CD8-positive, alpha-beta memory T cell (primary cell): Measurements from ENCODE around the gene ARL4C. TPM values are rescaled to one million over a fixed set of nuclear protein-coding genes. Genes with fewer than 3 reads are reported as not detected.
"Not testable (repeated sequence)": the region's sequence is repeated elsewhere in the genome, so short reads cannot be mapped to it uniquely, and the experiment has no call there.

ENCODE experiments used
- CTCF ChIA-PET: fragments of 350-600 bp; sonication (Branson Sonifier 250); formaldehyde crosslinking; loops from one replicate; lab custom pipeline; 2021; ENCODE audit warnings: antibody characterized with exemption; lab: Charles Lee
- POLR2A ChIA-PET: fragments of 350-600 bp; sonication (Branson Sonifier 250); formaldehyde crosslinking; loops from one replicate; lab custom pipeline; 2021; ENCODE audit warnings: antibody characterized with exemption; lab: Charles Lee
- DNase-seq, 5 donors: peaks; one replicate each; pipeline versions ENCODE4 v3.0.0 to v3.0.0-alpha.2; 2020 to 2022; ENCODE audit warnings: mixed read lengths in 1 of 5
- H3K27ac ChIP-seq: one replicate; pipeline ENCODE4 v1.7.0; 2013; ENCODE audit warnings: low read depth, mild to moderate bottlenecking, low read length, moderate library complexity
- H3K27me3 ChIP-seq: 2 replicates; pipeline ENCODE4 v1.7.0; 2013; ENCODE audit warnings: low read length, mild to moderate bottlenecking; ENCODE audit not compliant: insufficient read depth, poor library complexity, severe bottlenecking
- H3K36me3 ChIP-seq: 2 replicates; pipeline ENCODE4 v1.7.0; 2013; ENCODE audit warnings: mild to moderate bottlenecking, low read length, moderate library complexity; ENCODE audit not compliant: insufficient read depth
- H3K4me1 ChIP-seq: 2 replicates; pipeline ENCODE4 v1.7.0; 2013; ENCODE audit warnings: mild to moderate bottlenecking, low read length, moderate library complexity; ENCODE audit not compliant: insufficient read depth
- H3K4me3 ChIP-seq: 2 replicates; pipeline ENCODE4 v1.7.0; 2013; ENCODE audit warnings: mild to moderate bottlenecking, low read length
- H3K9me3 ChIP-seq: 2 replicates; pipeline ENCODE4 v1.7.0; 2013; ENCODE audit warnings: mild to moderate bottlenecking, low read length
- H3K27ac Mint-ChIP-seq, 8 donors: one replicate each; pipeline ENCODE4 v1.8.0; 2020 to 2021; ENCODE audit warnings: mixed read lengths in 8 of 8, mild to moderate bottlenecking in 6 of 8, inconsistent platforms in 3 of 8, moderate library complexity in 3 of 8
- H3K27me3 Mint-ChIP-seq, 2 donors: one replicate each; pipeline ENCODE4 v1.8.0; 2020 to 2021; ENCODE audit warnings: mixed read lengths in 2 of 2, mild to moderate bottlenecking in 1 of 2, moderate library complexity in 1 of 2
- H3K36me3 Mint-ChIP-seq, 3 donors: one replicate each; pipeline ENCODE4 v1.8.0; 2020 to 2021; ENCODE audit warnings: mixed read lengths in 3 of 3, inconsistent platforms in 1 of 3, mild to moderate bottlenecking in 1 of 3
- H3K4me1 Mint-ChIP-seq, 3 donors: one replicate each; pipeline ENCODE4 v1.8.0; 2020 to 2021; ENCODE audit warnings: mixed read lengths in 3 of 3, inconsistent platforms in 1 of 3, mild to moderate bottlenecking in 1 of 3
- H3K4me3 Mint-ChIP-seq, 7 donors: one replicate each; pipeline ENCODE4 v1.8.0; 2020 to 2021; ENCODE audit warnings: mixed read lengths in 7 of 7, mild to moderate bottlenecking in 6 of 7, moderate library complexity in 4 of 7, inconsistent platforms in 2 of 7
- H3K9me3 Mint-ChIP-seq, 5 donors: one replicate each; pipeline ENCODE4 v1.8.0; 2020 to 2022; ENCODE audit warnings: mixed read lengths in 5 of 5, mild to moderate bottlenecking in 3 of 5, moderate library complexity in 2 of 5, inconsistent platforms in 1 of 5
- polyA plus RNA-seq: library from polyadenylated mRNA; unstranded; fragments of 300-500 nt; fragmentation: Illumina TruSeq; gene quantifications from one replicate; pipeline ENCODE4 v1.2.3, GENCODE V29; 2021
- total RNA-seq, 2 experiments: library from RNA; stranded (reverse); gene quantifications; one replicate each; pipeline ENCODE4 v1.2.3, GENCODE V29; 2021

Gene ARL4C
- total and polyA plus RNA-seq, 3 experiments from 2014 or later = 54.0 to 247 (median 54.7) TPM

DNA sequence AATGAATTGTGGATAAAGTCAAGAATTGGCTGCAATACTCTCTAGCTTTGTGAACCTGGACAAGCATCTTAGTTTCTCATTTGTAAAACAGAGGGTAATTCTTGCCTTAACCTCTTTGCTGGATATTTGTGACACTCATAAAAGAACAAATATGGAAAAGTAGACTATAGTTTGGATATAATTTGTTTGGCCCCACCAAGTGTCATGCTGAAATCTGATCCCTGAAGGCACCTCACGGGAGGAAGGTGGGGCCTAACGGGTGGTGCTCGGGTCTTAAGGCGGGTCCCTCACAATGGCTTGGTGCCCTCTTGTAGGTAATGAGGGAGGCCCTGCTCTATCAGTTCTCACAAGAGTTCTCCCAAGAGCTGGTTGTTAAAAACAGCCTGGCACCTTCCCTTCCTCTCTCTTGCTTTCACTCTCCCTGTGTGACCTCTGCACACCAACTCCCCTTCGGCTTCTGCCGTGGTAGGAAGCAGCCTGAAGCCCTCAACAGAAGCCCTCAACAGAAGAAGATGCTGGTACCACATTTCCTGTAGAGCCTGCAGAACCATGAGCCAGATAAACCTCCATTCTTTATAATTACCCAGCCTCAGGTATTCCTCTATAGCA lies 37.4 kb downstream of the ARL4C start:
- Mint-ChIP-seq H3K36me3 (peaks cover 0 to 12% (median 0%) of the 10 kb centered on the region in 3 donors), H3K4me1 (peaks cover 65 to 90% (median 82%) of the 10 kb centered on the region in 3 donors), H3K27ac (peak overlapping the region; percentile 84 to 96 (median 92)), H3K27me3 (no peaks in the 10 kb centered on the region), H3K4me3 (peak overlapping the region; percentile 6 to 76 (median 68)), H3K9me3 (peaks cover 0 to 6% (median 0%) of the 10 kb centered on the region in 5 donors)
- DNase-seq = peak in 4 of 5 donors; percentile 6 to 56 (median 39)
- Histone ChIP-seq H3K27me3 (no peaks in the 10 kb centered on the region), H3K36me3 (no peaks in the 10 kb centered on the region), H3K4me1 (peaks cover 76% of the 10 kb centered on the region), H3K4me3 (no peak overlapping the region), H3K27ac (peak overlapping the region; percentile 0), H3K9me3 (no peaks in the 10 kb centered on the region)
- ChIA-PET CTCF (interaction anchor here (0.7 to 1.9 kb wide), 6 partner anchors 13 to 171 kb away, joined by 3 to 9 read pairs (median 3); no protein-coding TSS in a partner anchor), POLR2A (interaction anchor here (0.7 to 1.7 kb wide), 3 partner anchors 12 to 169 kb away, joined by 3 to 9 read pairs (median 4); no protein-coding TSS in a partner anchor)

DNA sequence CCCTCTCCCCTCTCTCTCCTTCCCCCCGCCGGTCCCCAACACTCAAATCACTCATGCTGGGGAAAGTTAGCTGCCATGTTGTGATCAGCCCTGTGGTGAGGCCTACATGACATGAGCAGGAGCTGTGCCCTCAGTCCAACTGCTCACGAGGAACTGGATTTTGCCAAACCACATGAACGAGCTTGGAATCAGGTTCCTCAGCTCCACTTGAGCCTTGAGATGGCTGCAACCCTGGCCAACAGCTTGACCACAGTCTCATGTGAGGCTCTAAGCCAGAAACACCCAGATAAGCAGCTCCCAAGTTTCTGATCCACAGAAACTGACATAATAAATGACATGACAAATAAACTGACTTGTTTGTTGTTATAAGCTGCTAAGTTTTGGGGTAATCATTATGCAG lies 38.4 kb downstream of the ARL4C start:
- peaks cover 0 to 6% (median 0%) of the 10 kb centered on the region in 5 donors for H3K9me3 Mint-ChIP-seq
- ChIA-PET POLR2A (interaction anchor here (0.8 to 1.7 kb wide), 2 partner anchors 8 to 11 kb away, joined by 3 to 9 read pairs; no protein-coding TSS in a partner anchor), CTCF (interaction anchor here (1.1 to 1.9 kb wide), 5 partner anchors 12 to 169 kb away, joined by 3 to 9 read pairs (median 3); no protein-coding TSS in a partner anchor)
- peaks cover 58 to 90% (median 79%) of the 10 kb centered on the region in 3 donors for H3K4me1 Mint-ChIP-seq
- H3K27me3 ChIP-seq = no peaks in the 10 kb centered on the region
- no peak overlapping the region for H3K27ac ChIP-seq
- peak overlapping the region in 1 of 7 donors; percentile 1 for H3K4me3 Mint-ChIP-seq
- peaks cover 0 to 12% (median 0%) of the 10 kb centered on the region in 3 donors for H3K36me3 Mint-ChIP-seq
- DNase-seq = peak in 1 of 5 donors; percentile 4
- H3K27me3 Mint-ChIP-seq = no peaks in the 10 kb centered on the region
- H3K36me3 ChIP-seq = no peaks in the 10 kb centered on the region
- H3K4me3 ChIP-seq = no peak overlapping the region
- peaks cover 72% of the 10 kb centered on the region for H3K4me1 ChIP-seq
- no peaks in the 10 kb centered on the region for H3K9me3 ChIP-seq
- H3K27ac Mint-ChIP-seq = peak overlapping the region in 4 of 8 donors; percentile 84 to 93 (median 92)

DNA sequence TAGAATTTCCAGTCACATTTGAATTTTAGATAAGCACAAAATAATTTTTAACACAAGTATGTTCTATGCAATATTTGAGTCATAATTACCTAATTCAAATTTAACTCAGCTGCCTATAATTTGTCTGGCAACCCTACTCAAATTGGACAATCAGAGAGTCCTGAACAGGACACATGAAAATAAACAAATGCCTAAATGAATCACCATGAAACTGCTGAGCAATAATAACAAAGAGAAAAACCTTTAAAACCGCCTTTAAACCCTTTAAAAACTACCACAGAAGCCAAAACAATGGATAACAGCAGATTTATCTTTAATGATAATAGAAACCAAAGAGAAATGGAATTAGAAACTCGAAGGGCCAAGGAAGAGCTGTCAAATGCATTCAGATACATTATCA lies 39.5 kb downstream of the ARL4C start:
- peaks cover under 1 to 12% (median 3%) of the 10 kb centered on the region in 3 donors for H3K36me3 Mint-ChIP-seq
- ChIA-PET CTCF (interaction anchor here (1.9 kb wide), 1 partner anchor 11 kb away, joined by 6 read pairs; no protein-coding TSS in a partner anchor), POLR2A (interaction anchor here (0.6 kb wide), 1 partner anchor 37 kb away, joined by 3 read pairs; no protein-coding TSS in a partner anchor)
- Histone ChIP-seq H3K4me3 (no peak overlapping the region), H3K27ac (no peak overlapping the region), H3K4me1 (peaks cover 72% of the 10 kb centered on the region), H3K27me3 (no peaks in the 10 kb centered on the region), H3K36me3 (no peaks in the 10 kb centered on the region), H3K9me3 (no peaks in the 10 kb centered on the region)
- peaks cover 58 to 90% (median 80%) of the 10 kb centered on the region in 3 donors for H3K4me1 Mint-ChIP-seq
- peak overlapping the region in 3 of 8 donors; percentile 31 to 36 (median 34) for H3K27ac Mint-ChIP-seq
- peaks cover 0 to 6% (median 0%) of the 10 kb centered on the region in 5 donors for H3K9me3 Mint-ChIP-seq
- no peak for DNase-seq
- no peak overlapping the region for H3K4me3 Mint-ChIP-seq
- H3K27me3 Mint-ChIP-seq = no peaks in the 10 kb centered on the region

DNA sequence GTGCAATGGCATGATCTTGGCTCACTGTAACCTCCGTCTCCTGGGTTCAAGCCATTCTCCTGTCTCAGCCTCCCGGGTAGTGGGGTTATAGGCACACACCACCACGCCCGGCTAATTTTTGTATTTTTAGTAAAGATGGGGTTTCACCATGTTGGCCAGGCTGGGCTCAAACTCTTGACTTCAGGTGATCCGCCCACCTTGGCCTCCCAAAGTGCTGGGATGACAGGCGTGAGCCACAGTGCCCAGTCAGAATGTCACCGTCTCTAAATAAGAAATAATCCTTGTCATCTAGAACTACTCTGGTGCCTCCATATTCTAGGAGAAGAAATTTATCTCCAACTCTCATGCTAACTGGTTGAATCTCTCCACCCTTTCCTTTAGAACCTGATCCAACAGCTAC lies 41.6 kb downstream of the ARL4C start:
- Mint-ChIP-seq H3K27ac (peak overlapping the region; percentile 80 to 99 (median 88)), H3K36me3 (peaks cover 4 to 15% (median 7%) of the 10 kb centered on the region in 3 donors), H3K4me1 (peaks cover 66 to 90% (median 88%) of the 10 kb centered on the region in 3 donors), H3K4me3 (peak overlapping the region in 5 of 7 donors; percentile 32 to 73 (median 48))
- POLR2A ChIA-PET = interaction anchor here (1.0 to 2.2 kb wide), 4 partner anchors 9 to 41 kb away, joined by 3 to 9 read pairs (median 6); partner anchors contain the start of gene ARL4C
- peaks cover 79% of the 10 kb centered on the region for H3K4me1 ChIP-seq
- DNase-seq, H3K27me3 Mint-ChIP-seq, H3K36me3 ChIP-seq, H3K9me3 ChIP-seq, H3K27ac ChIP-seq, H3K4me3 ChIP-seq, H3K27me3 ChIP-seq, H3K9me3 Mint-ChIP-seq: not testable (repeated sequence)
- CTCF ChIA-PET = interaction anchor here (1.6 to 2.9 kb wide), 4 partner anchors 9 to 41 kb away, joined by 5 to 10 read pairs (median 8); no protein-coding TSS in a partner anchor

DNA sequence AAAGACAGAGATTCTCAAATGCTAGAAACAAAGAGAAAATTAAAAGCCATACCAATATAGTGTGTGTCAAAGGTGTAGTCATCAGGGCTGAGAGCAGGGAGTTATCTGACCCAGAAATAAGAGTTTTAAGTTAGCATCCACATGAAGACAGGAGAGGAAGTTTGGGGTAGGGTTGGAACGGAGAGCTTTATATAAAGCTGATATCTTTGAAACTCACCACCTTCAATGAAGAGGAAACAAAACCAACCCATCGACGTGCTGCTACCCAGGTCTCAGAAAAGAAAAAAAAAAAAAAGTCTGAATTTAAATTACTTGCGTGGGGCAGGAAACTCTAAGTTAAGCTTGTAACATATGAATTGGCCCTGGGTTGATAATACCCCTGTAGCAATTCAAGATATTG lies 42.4 kb downstream of the ARL4C start:
- CTCF ChIA-PET = interaction anchor here (1.0 to 2.9 kb wide), 9 partner anchors 8 to 319 kb away, joined by 3 to 10 read pairs (median 6); no protein-coding TSS in a partner anchor
- Mint-ChIP-seq H3K36me3 (peaks cover 5 to 18% (median 10%) of the 10 kb centered on the region in 3 donors), H3K4me1 (peaks cover 62 to 90% (median 85%) of the 10 kb centered on the region in 3 donors), H3K27ac (peak overlapping the region; percentile 83 to 99 (median 90)), H3K9me3 (peaks cover 0 to 6% (median 0%) of the 10 kb centered on the region in 5 donors), H3K27me3 (no peaks in the 10 kb centered on the region), H3K4me3 (peak overlapping the region; percentile 70 to 83 (median 81))
- H3K27me3 ChIP-seq = no peaks in the 10 kb centered on the region
- peak in 3 of 5 donors; percentile 41 to 79 (median 64) for DNase-seq
- H3K4me3 ChIP-seq = peak overlapping the region; percentile 74
- no peaks in the 10 kb centered on the region for H3K36me3 ChIP-seq
- peak overlapping the region; percentile 46 for H3K27ac ChIP-seq
- peaks cover 79% of the 10 kb centered on the region for H3K4me1 ChIP-seq
- POLR2A ChIA-PET = interaction anchor here (0.6 to 2.2 kb wide), 11 partner anchors 8 to 162 kb away, joined by 3 to 9 read pairs (median 5); partner anchors contain the start of gene ARL4C
- H3K9me3 ChIP-seq = no peaks in the 10 kb centered on the region

DNA sequence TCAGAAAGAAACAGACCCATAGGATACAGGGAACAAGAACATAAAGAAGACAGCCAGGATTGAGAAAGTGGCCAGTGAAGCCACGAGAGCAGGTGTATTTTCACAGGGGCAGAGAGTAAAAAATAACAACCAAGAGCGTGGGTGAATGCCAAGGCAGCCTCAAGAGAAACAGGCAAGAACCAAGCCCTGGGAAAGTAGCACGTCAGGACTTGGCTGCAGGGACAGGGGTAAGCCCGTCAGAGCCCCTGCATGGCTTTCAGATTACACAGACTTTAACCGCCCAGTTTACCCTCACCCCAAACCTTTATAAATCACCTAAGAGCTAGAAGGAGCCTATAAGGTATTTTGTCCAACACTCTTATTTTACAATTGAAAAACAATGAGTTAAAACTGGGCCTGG lies 43.7 kb downstream of the ARL4C start:
- peak overlapping the region; percentile 83 to 99 (median 90) for H3K27ac Mint-ChIP-seq
- H3K27ac ChIP-seq = peak overlapping the region; percentile 20
- H3K36me3 ChIP-seq = no peaks in the 10 kb centered on the region
- ChIA-PET POLR2A (interaction anchor here (0.6 to 2.2 kb wide), 5 partner anchors 9 to 43 kb away, joined by 4 to 9 read pairs (median 5); partner anchors contain the start of gene ARL4C), CTCF (interaction anchor here (1.7 to 2.5 kb wide), 3 partner anchors 10 to 30 kb away, joined by 3 to 8 read pairs (median 6); no protein-coding TSS in a partner anchor)
- peak overlapping the region; percentile 70 to 83 (median 81) for H3K4me3 Mint-ChIP-seq
- H3K9me3 Mint-ChIP-seq = peaks cover 0 to 4% (median 0%) of the 10 kb centered on the region in 5 donors
- peaks cover 79% of the 10 kb centered on the region for H3K4me1 ChIP-seq
- H3K27me3 ChIP-seq = no peaks in the 10 kb centered on the region
- H3K9me3 ChIP-seq = no peaks in the 10 kb centered on the region
- peaks cover 5 to 13% (median 10%) of the 10 kb centered on the region in 3 donors for H3K36me3 Mint-ChIP-seq
- no peaks in the 10 kb centered on the region for H3K27me3 Mint-ChIP-seq
- DNase-seq = peak in 2 of 5 donors; percentile 39 to 66
- H3K4me3 ChIP-seq = peak overlapping the region; percentile 74
- peaks cover 58 to 86% (median 81%) of the 10 kb centered on the region in 3 donors for H3K4me1 Mint-ChIP-seq

DNA sequence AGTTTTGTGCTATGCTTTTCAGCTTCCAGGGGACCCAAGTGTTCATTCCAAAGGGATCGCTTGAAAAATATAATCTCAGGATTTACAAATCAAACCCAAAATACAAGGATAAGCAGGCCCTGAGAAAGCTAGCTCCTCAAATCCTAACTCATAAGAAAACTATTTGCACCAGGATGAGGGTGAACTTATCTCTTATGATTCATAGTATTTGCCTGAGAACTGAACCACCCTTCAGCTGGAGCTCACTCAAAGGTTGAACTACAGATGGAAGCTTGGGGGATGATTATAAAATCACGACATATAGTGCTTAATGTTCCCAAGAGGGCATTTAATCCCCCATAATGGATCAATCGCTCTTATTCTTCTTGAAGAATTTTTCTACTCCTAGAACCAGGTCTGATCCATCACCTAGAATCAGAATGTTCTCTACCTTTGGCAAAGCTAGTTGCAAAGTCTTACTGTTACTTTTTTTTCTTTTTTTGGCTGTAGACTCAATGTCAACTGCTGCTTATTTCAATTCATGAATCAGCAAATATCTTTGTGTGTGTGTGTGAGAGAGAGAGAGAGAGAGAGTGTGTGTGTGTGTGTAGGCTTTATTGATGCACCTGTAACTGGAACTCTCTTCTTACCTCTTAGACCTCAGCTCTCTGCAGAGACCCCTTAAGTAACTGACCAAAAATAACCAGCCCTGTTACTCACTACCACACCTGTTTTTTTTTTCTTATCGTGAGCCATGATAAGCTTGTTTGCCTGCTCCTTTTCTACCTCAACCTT lies 44.8 kb downstream of the ARL4C start:
- peak overlapping the region; percentile 10 to 99 (median 90) for H3K27ac Mint-ChIP-seq
- DNase-seq = peak in 2 of 5 donors; percentile 31 to 44
- H3K9me3 Mint-ChIP-seq = peaks cover 0 to 3% (median 0%) of the 10 kb centered on the region in 5 donors
- no peaks in the 10 kb centered on the region for H3K36me3 ChIP-seq
- ChIA-PET CTCF (interaction anchor here (1.2 to 2.5 kb wide), 4 partner anchors 9 to 162 kb away, joined by 3 to 6 read pairs (median 4); no protein-coding TSS in a partner anchor), POLR2A (interaction anchor here (0.6 to 1.4 kb wide), 4 partner anchors 13 to 305 kb away, joined by 3 to 6 read pairs (median 3); no protein-coding TSS in a partner anchor)
- peak overlapping the region; percentile 74 for H3K4me3 ChIP-seq
- H3K27me3 Mint-ChIP-seq = no peaks in the 10 kb centered on the region
- peaks cover 67 to 91% (median 88%) of the 10 kb centered on the region in 3 donors for H3K4me1 Mint-ChIP-seq
- peak overlapping the region; percentile 70 to 83 (median 81) for H3K4me3 Mint-ChIP-seq
- H3K4me1 ChIP-seq = peaks cover 91% of the 10 kb centered on the region
- H3K27me3 ChIP-seq = no peaks in the 10 kb centered on the region
- H3K36me3 Mint-ChIP-seq = peaks cover 5 to 11% (median 10%) of the 10 kb centered on the region in 3 donors
- H3K9me3 ChIP-seq = no peaks in the 10 kb centered on the region
- H3K27ac ChIP-seq = no peak overlapping the region
